IPS-NIHi11 (cell line): ENCODE results near the gene TNPO1.

Experiments used
- DNase-seq: peaks from one replicate; pipeline ENCODE4 v3.0.0; 2012; ENCODE audit warnings: mixed read lengths, low spot score

The TNPO1 gene

GRCh38 chr5:72818866-72819534 lies 2.5 kb downstream of the TNPO1 start:
- DNase-seq, result peak; percentile 59

DNA sequence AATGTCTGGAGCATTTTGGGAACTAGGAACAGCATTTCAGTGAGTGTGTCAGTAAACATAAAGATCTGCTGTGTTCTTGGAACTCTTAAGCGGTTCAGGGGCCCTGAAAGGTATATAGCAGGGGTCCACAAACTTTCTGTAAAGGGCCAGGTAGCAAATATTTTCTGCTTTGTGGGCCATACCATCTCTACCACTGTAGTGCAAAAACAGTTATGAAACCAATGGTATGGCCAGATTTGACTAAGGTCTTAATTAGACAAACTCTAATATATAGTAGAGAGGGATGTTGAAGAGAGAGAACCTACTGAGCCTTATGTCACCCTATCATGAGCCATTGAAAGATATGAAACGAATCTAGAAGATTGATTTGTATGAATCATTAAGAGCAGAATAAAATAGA lies 5.3 kb downstream of the TNPO1 start:
- DNase-seq, result no peak

DNA sequence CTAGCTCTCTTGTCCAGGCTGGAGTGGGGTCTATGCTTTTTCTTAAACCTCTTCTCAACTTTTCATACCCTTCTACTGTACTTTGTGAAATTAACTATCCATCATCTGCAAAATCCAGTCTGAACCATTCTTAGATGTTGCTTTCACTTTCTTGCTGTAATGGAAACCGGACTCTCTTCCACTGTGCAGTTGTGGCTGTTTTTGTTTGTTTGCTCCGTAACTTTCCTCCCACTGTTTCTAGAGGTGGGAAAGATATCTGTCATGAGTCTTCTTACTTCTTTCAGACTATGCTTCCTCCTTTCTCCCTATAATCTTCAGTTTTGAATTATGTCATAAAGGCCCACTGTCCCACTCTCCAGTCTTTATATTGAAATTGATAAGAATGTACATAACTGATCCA lies 6.5 kb downstream of the TNPO1 start:
- DNase-seq, result no peak

DNA sequence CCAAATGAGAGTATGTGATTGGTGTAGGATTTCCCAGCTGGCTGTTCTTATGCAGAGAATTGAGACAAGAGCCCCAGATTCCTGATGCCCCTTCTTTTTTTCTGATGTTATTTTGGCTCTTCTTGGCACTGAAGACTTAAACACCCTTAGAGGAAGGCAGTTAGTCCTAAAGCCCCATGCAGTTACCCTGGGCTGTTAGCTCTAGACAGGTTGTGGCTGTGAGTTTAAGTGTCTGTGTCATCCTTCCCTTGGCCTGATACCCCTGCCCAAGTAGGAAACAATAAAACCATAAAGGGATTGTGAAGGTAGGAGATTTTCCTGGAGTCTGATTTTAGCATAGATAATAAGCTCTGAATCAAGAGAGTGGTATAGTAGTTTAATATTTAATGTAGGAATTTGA lies 13.2 kb downstream of the TNPO1 start:
- DNase-seq, result no peak

DNA sequence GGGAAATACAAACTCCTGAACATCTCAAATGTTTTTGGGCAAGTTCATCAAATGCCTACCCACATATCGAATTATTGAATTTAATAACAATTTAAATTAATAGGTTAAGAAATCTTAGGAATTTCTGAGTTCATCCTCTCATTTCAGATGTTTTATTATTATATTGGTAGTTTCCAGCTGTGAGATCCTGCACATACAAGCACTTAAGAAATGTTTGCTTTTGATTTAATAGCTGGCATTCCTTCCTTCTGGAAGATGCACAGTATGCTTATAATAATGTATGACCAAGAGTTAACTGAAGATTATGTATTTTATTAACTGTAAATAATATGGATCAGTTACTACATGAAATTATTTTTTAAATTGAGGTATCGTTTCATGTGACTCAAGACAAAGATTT lies 13.9 kb downstream of the TNPO1 start:
- no peak for DNase-seq

GRCh38 chr5:72831685-72832084 lies 15.2 kb downstream of the TNPO1 start:
- DNase-seq, result no peak

- DNase-seq, result no peak
Observed at GRCh38 chr5:72834924-72835323, 18.5 kb downstream of the TNPO1 start.

GRCh38 chr5:72835633-72836032 lies 19.2 kb downstream of the TNPO1 start:
- DNase-seq, result no peak

- DNase-seq, result no peak
Observed at GRCh38 chr5:72836810-72837209, 20.3 kb downstream of the TNPO1 start.

- DNase-seq, result no peak
Observed at GRCh38 chr5:72837524-72838096, 21.1 kb downstream of the TNPO1 start.

DNA sequence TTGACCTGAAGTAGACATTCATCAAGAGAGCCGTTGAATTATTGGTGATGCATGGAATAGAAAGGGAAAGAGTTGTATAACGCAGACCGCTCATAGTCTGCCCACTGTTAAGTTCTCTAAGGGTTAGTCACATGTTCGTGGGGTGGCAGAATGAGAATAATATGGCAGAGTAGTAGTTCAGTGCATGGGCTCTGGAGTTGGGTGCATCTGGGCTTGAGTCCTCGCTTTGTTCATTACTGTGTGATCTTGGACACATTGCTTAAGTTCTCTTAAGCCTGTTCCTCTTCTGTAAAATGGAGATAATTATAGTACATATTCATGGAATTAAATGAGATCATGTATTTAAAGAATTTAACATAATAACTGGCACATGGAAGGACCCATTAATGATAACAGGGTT lies 23.6 kb downstream of the TNPO1 start:
- no peak for DNase-seq

- DNase-seq, result no peak
Observed at GRCh38 chr5:72841756-72842535, 25.5 kb downstream of the TNPO1 start.

GRCh38 chr5:72842816-72843215 lies 26.4 kb downstream of the TNPO1 start:
- no peak for DNase-seq

GRCh38 chr5:72844218-72844603 lies 27.8 kb downstream of the TNPO1 start:
- no peak for DNase-seq

DNA sequence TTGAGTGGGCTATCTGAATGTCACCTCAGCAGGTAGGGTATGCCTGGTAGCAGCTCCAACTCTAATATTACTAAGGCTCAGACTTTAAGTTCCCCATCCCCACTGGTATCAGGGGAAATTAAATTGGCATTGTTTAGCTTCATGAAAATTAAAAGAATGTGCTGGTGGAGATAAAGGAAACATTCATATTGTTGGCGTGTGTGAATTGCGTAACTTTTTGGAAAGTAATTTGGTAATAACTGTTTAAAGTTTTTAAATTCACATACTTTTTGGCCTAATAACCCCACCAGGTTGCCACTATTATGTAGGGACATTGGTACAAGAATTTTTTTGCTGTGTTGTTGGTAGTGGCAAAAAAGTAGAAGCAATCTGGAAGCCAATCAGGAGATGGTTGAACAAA lies 29.4 kb downstream of the TNPO1 start:
- no peak for DNase-seq

DNA sequence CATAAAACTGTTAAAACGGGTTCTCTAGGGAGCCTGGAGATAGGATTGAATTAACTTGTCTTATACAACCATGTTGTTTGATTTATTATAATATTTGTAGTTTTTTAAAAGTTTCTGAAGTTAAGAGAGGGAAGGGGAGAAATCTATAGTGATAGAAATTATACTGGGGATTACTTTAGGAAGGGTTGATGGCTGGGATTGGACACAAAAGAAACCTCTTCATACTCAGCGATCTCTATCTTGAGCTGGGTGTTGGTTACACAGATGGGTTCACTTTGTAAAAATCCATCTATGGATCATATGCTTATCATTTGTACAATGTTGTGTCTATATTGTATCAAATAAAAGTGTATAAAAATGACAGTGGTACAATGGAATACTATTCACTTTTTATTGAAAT lies 30.0 kb downstream of the TNPO1 start:
- no peak for DNase-seq

GRCh38 chr5:72847439-72847838 lies 31.0 kb downstream of the TNPO1 start:
- DNase-seq, result no peak

- peak; percentile 82 for DNase-seq
Observed at GRCh38 chr5:72847989-72848473, 31.6 kb downstream of the TNPO1 start.

GRCh38 chr5:72848474-72849428 lies 32.3 kb downstream of the TNPO1 start:
- peak; percentile 76 for DNase-seq

GRCh38 chr5:72849546-72849945 lies 33.1 kb downstream of the TNPO1 start:
- DNase-seq, result no peak

DNA sequence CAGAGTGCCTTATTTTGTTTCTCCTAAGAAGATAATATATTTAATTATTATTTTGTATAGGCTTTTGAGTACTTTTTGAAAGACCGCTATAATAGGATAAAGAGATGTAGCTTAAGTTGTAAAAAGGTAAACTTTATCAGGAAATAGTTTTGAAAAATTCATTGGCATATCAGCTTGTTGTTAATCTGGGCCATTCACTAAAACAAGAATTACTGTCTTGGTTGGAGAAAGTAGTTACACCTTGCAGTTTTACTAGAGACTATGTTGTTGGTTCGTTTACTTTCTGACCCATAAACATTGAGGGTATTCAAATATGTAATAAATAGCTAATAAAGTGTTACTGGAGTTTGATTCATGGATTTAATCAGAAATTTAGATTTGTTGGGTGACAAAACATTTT lies 33.7 kb downstream of the TNPO1 start:
- no peak for DNase-seq

DNA sequence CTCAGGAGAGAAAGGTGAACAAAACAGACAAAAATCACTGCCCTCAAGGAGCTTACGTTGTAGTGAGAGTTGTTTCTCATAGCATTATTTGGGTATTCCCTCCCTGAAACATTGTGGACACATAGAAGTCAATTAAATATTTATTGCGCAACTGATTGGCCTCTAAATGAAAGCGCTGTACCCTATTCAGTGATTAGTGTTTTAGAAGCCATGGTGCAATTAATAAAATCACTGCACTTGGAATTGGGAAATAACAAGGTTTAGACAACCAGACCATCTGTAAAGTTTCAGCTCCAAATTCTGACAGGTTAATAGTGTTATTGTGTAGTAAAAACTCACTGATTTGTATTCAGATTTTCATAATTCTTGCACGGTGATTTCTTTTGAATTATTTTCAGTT lies 35.9 kb downstream of the TNPO1 start:
- DNase-seq, result no peak
